Brain microvascular endothelial cell (primary cell): ENCODE results near the gene EHD1.

Source experiments
- DNase-seq: peaks from one replicate; pipeline ENCODE4 v3.0.0-alpha.2; 2020
- H3K27ac ChIP-seq: fragments of 250-450 bp; sonication (Bioruptor Pico); 2 replicates; pipeline ENCODE4 v1.5.1; 2020; ENCODE audit warnings: mild to moderate bottlenecking, moderate library complexity
- H3K27me3 ChIP-seq: fragments of 250-450 bp; sonication (Bioruptor Pico); replicated peaks from 2 replicates; pipeline ENCODE4 v1.5.1; 2020; ENCODE audit warnings: mild to moderate bottlenecking
- H3K36me3 ChIP-seq: fragments of 250-450 bp; sonication (Bioruptor Pico); replicated peaks from 2 replicates; pipeline ENCODE4 v1.5.1; 2020; ENCODE audit warnings: mild to moderate bottlenecking
- H3K4me3 ChIP-seq: 2 replicates; pipeline ENCODE4 v1.5.1; 2011; ENCODE audit warnings: low read depth, mild to moderate bottlenecking, control low read depth, low read length, moderate library complexity
- CTCF ChIP-seq: IDR thresholded peaks from 2 replicates; pipeline ENCODE4 v1.5.1; 2011; ENCODE audit warnings: low read depth, mild to moderate bottlenecking, moderate library complexity, low read length, control low read depth, inconsistent platforms; ENCODE audit errors: missing control alignments
- in situ Hi-C: cut with HindIII; loops from 2 replicates; pipeline ENCODE4 v1.10.0; 2017; ENCODE audit warnings: low sequenced_read_pairs, low pct_ligation_motif_present

The EHD1 gene

GRCh38 chr11:64854157-64854533 lies 24.3 kb downstream of the EHD1 start:
- TF ChIP-seq CTCF: no peak
- DNase-seq: no peak
- in situ Hi-C loops: no loop called here
- H3K27me3 ChIP-seq: no peaks in the 10 kb centered on the region
- H3K4me3 ChIP-seq: no peak overlapping the region
- peaks cover 33% of the 10 kb centered on the region for H3K36me3 ChIP-seq
- H3K27ac ChIP-seq: no peak overlapping the region

GRCh38 chr11:64853709-64854108 lies 24.7 kb downstream of the EHD1 start:
- Histone ChIP-seq H3K4me3 (no peak overlapping the region), H3K36me3 (peaks cover 28% of the 10 kb centered on the region), H3K27me3 (no peaks in the 10 kb centered on the region), H3K27ac (no peak overlapping the region)
- TF ChIP-seq CTCF: no peak
- in situ Hi-C loops: no loop called here
- DNase-seq: no peak

DNA sequence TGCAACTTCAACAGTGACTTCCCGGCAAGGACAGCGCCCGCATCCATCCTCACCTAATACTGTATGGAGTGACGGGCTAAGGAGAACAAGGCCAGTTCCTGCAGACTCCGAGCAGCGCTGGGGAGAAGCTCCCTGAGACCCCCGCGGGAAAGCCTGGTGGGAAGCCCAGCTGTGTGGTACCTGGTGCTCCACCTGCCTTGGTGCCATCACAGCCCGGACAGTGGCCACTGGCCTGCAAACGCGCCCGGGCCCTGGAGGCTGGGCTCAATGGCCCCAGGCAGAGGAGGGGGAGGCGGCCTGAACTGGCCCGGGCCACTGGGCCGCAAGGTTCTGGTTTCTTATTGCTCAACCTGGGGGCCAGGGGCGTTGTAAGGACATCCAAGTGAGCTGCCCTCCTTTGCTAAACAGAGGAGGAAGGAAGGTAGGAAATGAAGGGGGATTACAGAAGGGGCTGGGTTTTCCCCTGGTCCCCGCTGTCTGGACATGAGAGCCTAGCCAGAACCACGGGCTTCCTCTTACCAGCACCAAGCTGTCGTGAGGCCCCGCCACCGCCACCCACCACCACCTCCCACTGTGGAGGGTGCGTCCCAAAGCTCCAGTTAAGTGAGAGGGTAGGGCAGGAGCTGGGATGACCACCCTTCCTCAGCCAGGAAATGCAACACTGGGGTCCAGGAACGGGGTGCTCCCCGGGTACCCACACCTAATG lies 25.5 kb downstream of the EHD1 start:
- no peak overlapping the region for H3K27ac ChIP-seq
- H3K27me3 ChIP-seq: no peaks in the 10 kb centered on the region
- H3K4me3 ChIP-seq: no peak overlapping the region
- peaks cover 23% of the 10 kb centered on the region for H3K36me3 ChIP-seq
- DNase-seq: no peak
- TF ChIP-seq CTCF: no peak
- in situ Hi-C loops: no loop called here

- in situ Hi-C loops: no loop called here
- H3K36me3 ChIP-seq: peaks cover 18% of the 10 kb centered on the region
- no peak overlapping the region for H3K4me3 ChIP-seq
- TF ChIP-seq CTCF: no peak
- no peaks in the 10 kb centered on the region for H3K27me3 ChIP-seq
- DNase-seq: no peak
- no peak overlapping the region for H3K27ac ChIP-seq
Measured at GRCh38 chr11:64851831-64852351, 26.5 kb downstream of the EHD1 start.

DNA sequence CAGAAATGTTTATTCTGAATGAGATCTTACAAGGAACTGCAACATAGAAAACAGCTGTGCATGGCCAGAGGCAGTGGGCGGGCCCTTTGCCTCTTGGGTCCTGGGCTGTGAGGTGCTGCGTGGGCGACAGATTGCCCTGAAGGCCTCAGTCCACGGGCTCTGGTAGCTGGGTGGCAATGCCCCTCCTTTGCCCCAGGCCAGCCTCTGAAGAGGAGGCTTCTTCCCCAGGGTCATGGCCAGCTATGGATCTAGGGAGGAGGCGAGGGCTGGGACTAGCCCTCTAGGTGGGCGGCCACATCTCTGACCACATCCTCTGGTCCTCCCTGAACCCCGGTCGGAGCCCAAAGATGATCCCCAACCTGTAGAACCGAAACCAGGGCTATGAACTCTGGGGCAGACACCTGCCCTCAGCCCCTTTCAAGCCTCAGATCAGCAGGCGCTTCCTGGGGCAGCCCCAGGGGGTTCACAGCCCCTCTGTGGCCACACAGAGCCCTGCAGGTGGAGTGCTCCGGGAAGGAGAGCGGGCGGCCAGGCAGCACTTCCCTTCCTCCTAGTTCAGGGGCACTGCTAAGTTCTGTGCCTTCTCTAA lies 27.3 kb downstream of the EHD1 start:
- no peak overlapping the region for H3K4me3 ChIP-seq

More for the DNA sequence above, 27.3 kb downstream of the EHD1 start:
- in situ Hi-C loops: no loop called here
- Histone ChIP-seq H3K27ac (no peak overlapping the region), H3K36me3 (peaks cover 18% of the 10 kb centered on the region), H3K27me3 (no peaks in the 10 kb centered on the region)
- no peak for DNase-seq
- TF ChIP-seq CTCF: peak; percentile 27
